ENCODE measurements around the gene CNTN4. TPM values are rescaled to one million over a fixed set of nuclear protein-coding genes. Genes with fewer than 3 reads are reported as not detected.

Gene CNTN4
- total RNA-seq, 1 experiment from 2014 or later: 2.9 TPM

- no peak for DNase-seq
- CTCF ChIA-PET: no interaction called here
- BruUV-seq (replicated peaks): no TSS peak
- peaks cover 7% of the 10 kb centered on the region for H3K27me3 Mint-ChIP-seq (ENCODE audit: unreplicated experiment)
- H3K4me1 Mint-ChIP-seq (ENCODE audit: low read depth, unreplicated experiment): no peaks in the 10 kb centered on the region
- TF ChIP-seq, protein P1, sequence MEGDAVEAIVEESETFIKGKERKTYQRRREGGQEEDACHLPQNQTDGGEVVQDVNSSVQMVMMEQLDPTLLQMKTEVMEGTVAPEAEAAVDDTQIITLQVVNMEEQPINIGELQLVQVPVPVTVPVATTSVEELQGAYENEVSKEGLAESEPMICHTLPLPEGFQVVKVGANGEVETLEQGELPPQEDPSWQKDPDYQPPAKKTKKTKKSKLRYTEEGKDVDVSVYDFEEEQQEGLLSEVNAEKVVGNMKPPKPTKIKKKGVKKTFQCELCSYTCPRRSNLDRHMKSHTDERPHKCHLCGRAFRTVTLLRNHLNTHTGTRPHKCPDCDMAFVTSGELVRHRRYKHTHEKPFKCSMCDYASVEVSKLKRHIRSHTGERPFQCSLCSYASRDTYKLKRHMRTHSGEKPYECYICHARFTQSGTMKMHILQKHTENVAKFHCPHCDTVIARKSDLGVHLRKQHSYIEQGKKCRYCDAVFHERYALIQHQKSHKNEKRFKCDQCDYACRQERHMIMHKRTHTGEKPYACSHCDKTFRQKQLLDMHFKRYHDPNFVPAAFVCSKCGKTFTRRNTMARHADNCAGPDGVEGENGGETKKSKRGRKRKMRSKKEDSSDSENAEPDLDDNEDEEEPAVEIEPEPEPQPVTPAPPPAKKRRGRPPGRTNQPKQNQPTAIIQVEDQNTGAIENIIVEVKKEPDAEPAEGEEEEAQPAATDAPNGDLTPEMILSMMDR (IDR thresholded peaks at IDR 0.05; ENCODE audit: unreplicated experiment): no peak
- H3K27ac Mint-ChIP-seq (ENCODE audit: unreplicated experiment): no peak overlapping the region
- no peaks in the 10 kb centered on the region for H3K36me3 Mint-ChIP-seq (ENCODE audit: insufficient read depth, unreplicated experiment)
- H3K9me3 Mint-ChIP-seq (ENCODE audit: low read depth, unreplicated experiment): peaks cover 4% of the 10 kb centered on the region
- intact Hi-C loops (cut with micrococcal nuclease; ENCODE audit: unreplicated experiment): no loop called here
- H3K4me3 Mint-ChIP-seq (ENCODE audit: low read depth, unreplicated experiment): no peak overlapping the region
Measured at GRCh38 chr3:3087716-3088465, 989.2 kb downstream of the CNTN4 start.

- BruUV-seq (replicated peaks): no TSS peak
- H3K4me1 Mint-ChIP-seq (ENCODE audit: low read depth, unreplicated experiment): no peaks in the 10 kb centered on the region
- DNase-seq: no peak
- CTCF ChIA-PET: no interaction called here
- H3K27me3 Mint-ChIP-seq (ENCODE audit: unreplicated experiment): no peaks in the 10 kb centered on the region
- peaks cover 4% of the 10 kb centered on the region for H3K9me3 Mint-ChIP-seq (ENCODE audit: low read depth, unreplicated experiment)
- intact Hi-C loops (cut with micrococcal nuclease; ENCODE audit: unreplicated experiment): no loop called here
- TF ChIP-seq, protein P1 (IDR thresholded peaks at IDR 0.05; ENCODE audit: unreplicated experiment): no peak
- H3K27ac Mint-ChIP-seq (ENCODE audit: unreplicated experiment): no peak overlapping the region
- no peak overlapping the region for H3K4me3 Mint-ChIP-seq (ENCODE audit: low read depth, unreplicated experiment)
- H3K36me3 Mint-ChIP-seq (ENCODE audit: insufficient read depth, unreplicated experiment): no peaks in the 10 kb centered on the region
Measured at GRCh38 chr3:3089017-3089416, 990.4 kb downstream of the CNTN4 start.

DNA sequence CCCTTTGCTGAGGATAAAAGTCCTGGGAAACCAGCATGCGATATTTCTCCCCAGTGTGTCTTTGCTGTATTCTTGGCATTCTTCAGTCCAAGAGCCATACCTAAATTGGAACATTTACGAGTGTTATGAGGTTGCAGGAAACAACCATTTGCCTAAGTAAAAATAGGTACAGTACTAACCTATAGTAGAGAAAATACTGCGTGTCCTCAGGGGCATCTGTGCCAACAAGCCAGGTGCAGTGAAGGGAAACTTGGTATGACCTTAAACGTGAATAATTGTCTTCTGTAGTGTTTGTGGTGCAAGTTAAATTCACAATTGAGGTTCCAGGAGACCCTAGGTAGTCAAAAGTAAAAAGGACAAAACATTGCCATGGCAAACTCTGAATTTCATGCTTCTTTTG lies 999.3 kb downstream of the CNTN4 start:
- DNase-seq: no peak
- TF ChIP-seq, protein P1 (IDR thresholded peaks at IDR 0.05; ENCODE audit: unreplicated experiment): no peak
- H3K9me3 Mint-ChIP-seq (ENCODE audit: low read depth, unreplicated experiment): no peaks in the 10 kb centered on the region
- H3K4me3 Mint-ChIP-seq (ENCODE audit: low read depth, unreplicated experiment): no peak overlapping the region
- H3K36me3 Mint-ChIP-seq (ENCODE audit: insufficient read depth, unreplicated experiment): no peaks in the 10 kb centered on the region
- intact Hi-C loops (cut with micrococcal nuclease; ENCODE audit: unreplicated experiment): no loop called here
- H3K27ac Mint-ChIP-seq (ENCODE audit: unreplicated experiment): no peak overlapping the region
- CTCF ChIA-PET: no interaction called here
- H3K4me1 Mint-ChIP-seq (ENCODE audit: low read depth, unreplicated experiment): no peaks in the 10 kb centered on the region
- BruUV-seq (replicated peaks): no TSS peak
- H3K27me3 Mint-ChIP-seq (ENCODE audit: unreplicated experiment): no peaks in the 10 kb centered on the region

- no TSS peak for BruUV-seq (replicated peaks)
- H3K27me3 Mint-ChIP-seq (ENCODE audit: unreplicated experiment): no peaks in the 10 kb centered on the region
- intact Hi-C loops (cut with micrococcal nuclease; ENCODE audit: unreplicated experiment): no loop called here
- no peaks in the 10 kb centered on the region for H3K9me3 Mint-ChIP-seq (ENCODE audit: low read depth, unreplicated experiment)
- no peaks in the 10 kb centered on the region for H3K4me1 Mint-ChIP-seq (ENCODE audit: low read depth, unreplicated experiment)
- no peak overlapping the region for H3K27ac Mint-ChIP-seq (ENCODE audit: unreplicated experiment)
- TF ChIP-seq, protein P1 (IDR thresholded peaks at IDR 0.05; ENCODE audit: unreplicated experiment): no peak
- H3K4me3 Mint-ChIP-seq (ENCODE audit: low read depth, unreplicated experiment): no peak overlapping the region
- no peaks in the 10 kb centered on the region for H3K36me3 Mint-ChIP-seq (ENCODE audit: insufficient read depth, unreplicated experiment)
- no peak for DNase-seq
- CTCF ChIA-PET: no interaction called here
Measured at GRCh38 chr3:3101660-3102458, 1003.2 kb downstream of the CNTN4 start.
